Bronchial epithelial cell (primary cell): ENCODE results near the gene GMDS. TPM values are rescaled to one million over a fixed set of nuclear protein-coding genes. Genes with fewer than 3 reads are reported as not detected.

ENCODE experiments used
- DNase-seq: peaks from one replicate; pipeline ENCODE4 v3.0.0-alpha.2; 2010; ENCODE audit warnings: low read depth
- FAIRE-seq: peaks from 2 replicates; lab custom pipeline; 2011; peaks lifted over from hg19 to GRCh38; lab: Jason Lieb, UNC
- H3K27me3 ChIP-seq: 2 replicates; pipeline ENCODE4 v1.5.1; 2011; ENCODE audit warnings: low read length; ENCODE audit not compliant: control insufficient read depth, insufficient read depth
- H3K36me3 ChIP-seq: 2 replicates; pipeline ENCODE4 v1.5.1; 2011; ENCODE audit warnings: low read length; ENCODE audit not compliant: control insufficient read depth, insufficient read depth
- H3K4me3 ChIP-seq: 2 replicates; pipeline ENCODE4 v1.5.1; 2011; ENCODE audit warnings: mild to moderate bottlenecking, low read depth, low read length, control low read depth
- CTCF ChIP-seq: IDR thresholded peaks from 2 replicates; pipeline ENCODE4 v1.5.1; 2011; ENCODE audit warnings: mild to moderate bottlenecking, moderate library complexity, low read length, control low read depth, inconsistent platforms; ENCODE audit not compliant: insufficient read depth, severe bottlenecking
- total RNA-seq: library from RNA; depleted of rRNA; stranded (reverse); fragments of >200 nt; gene quantifications from 2 replicates; pipeline ENCODE4 v1.2.1, GENCODE V29; 2014

Gene GMDS
- total RNA-seq, 1 donor from 2014 or later: 8.2 TPM

GRCh38 chr6:1604158-1605003 lies 641.0 kb downstream of the GMDS start:
- no peak for DNase-seq
- TF ChIP-seq CTCF: peak; percentile 90
- H3K4me3 ChIP-seq: peak overlapping the region; percentile 35
- no peak for FAIRE-seq
- peaks cover 1% of the 10 kb centered on the region for H3K27me3 ChIP-seq
- H3K36me3 ChIP-seq: no peaks in the 10 kb centered on the region

GRCh38 chr6:1603708-1604107 lies 641.7 kb downstream of the GMDS start:
- FAIRE-seq: no peak
- peak overlapping the region; percentile 35 for H3K4me3 ChIP-seq
- no peaks in the 10 kb centered on the region for H3K36me3 ChIP-seq
- no peak for TF ChIP-seq CTCF
- DNase-seq: no peak
- peaks cover 1% of the 10 kb centered on the region for H3K27me3 ChIP-seq

GRCh38 chr6:1602049-1602713 lies 643.2 kb downstream of the GMDS start:
- H3K36me3 ChIP-seq: no peaks in the 10 kb centered on the region
- H3K27me3 ChIP-seq: peaks cover 1% of the 10 kb centered on the region
- no peak overlapping the region for H3K4me3 ChIP-seq
- FAIRE-seq (no peak), DNase-seq (no peak)
- no peak for TF ChIP-seq CTCF

GRCh38 chr6:1601158-1602048 lies 644.0 kb downstream of the GMDS start:
- TF ChIP-seq CTCF: no peak
- H3K4me3 ChIP-seq: no peak overlapping the region
- DNase-seq (no peak), FAIRE-seq (no peak)
- no peaks in the 10 kb centered on the region for H3K36me3 ChIP-seq
- H3K27me3 ChIP-seq: peaks cover 1% of the 10 kb centered on the region

GRCh38 chr6:1600764-1601157 lies 644.6 kb downstream of the GMDS start:
- peaks cover 5% of the 10 kb centered on the region for H3K27me3 ChIP-seq
- FAIRE-seq (no peak), DNase-seq (no peak)
- no peak overlapping the region for H3K4me3 ChIP-seq
- no peak for TF ChIP-seq CTCF
- H3K36me3 ChIP-seq: no peaks in the 10 kb centered on the region
